SKM-1 (cell line): ENCODE data around the gene KAT7.

ENCODE experiments used
- DNase-seq: peaks from one replicate; lab custom pipeline; 2025; ENCODE audit not compliant: unreplicated experiment; lab: John Stamatoyannopoulos, UW

KAT7 gene

DNA sequence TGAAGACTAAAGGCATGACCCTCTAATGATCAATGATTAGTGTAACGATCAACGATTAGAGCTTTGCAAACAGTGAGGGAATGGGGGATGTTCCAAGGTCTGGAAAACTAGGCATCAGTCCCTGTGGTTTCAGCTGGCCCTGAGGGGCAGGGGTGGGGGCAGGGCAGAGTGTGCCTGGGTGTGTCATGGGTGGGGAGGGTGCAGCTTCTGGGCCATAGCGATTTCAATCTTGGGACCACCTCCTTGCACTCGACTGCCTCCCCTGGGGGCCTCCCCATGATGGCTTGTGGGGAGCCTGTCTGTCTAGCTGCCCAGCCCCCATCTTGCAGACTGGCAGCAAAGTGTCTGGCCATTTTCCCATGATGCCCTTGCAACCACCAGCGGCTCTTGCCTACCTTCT is 51.0 kb downstream of the KAT7 start:
- no peak for DNase-seq

DNA sequence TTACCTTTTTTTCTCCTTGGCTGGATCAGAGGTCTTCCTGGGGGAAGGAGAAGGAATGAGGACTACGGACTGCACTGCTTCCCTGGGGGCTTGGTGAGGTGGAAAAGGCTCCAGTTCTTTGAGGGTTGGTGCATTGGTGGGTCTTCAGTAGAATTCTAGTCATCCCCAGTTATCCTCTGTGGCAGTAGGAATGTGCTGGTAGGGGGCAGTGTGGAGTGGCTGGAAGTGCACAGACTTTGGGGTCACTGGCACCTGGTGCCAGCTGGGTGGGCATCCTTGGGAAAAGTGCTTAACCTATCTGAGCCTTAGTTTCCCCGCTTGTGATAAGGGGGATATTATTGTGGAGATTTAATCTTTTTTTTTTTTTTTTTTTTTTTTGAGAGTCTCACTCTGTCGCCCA is 53.1 kb downstream of the KAT7 start:
- no peak for DNase-seq

DNA sequence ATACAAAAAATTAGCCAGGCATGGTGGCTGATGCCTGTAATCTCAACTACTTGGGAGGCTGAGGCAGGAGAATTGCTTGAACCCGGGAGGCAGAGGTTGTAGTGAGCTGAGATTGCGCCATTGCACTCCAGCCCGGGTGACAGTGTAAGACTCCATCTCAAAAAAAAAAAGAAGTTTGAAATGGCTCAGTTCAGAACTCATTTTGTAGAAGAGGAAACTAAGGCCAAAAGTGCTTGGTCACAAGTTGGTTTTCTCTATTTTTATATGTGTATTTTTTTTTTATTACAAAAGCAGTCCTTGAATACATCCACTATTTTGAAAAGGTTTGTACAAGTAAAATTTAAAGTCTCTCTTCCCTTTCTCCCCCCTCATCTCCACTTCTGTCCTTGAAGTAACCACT is 53.9 kb downstream of the KAT7 start:
- no peak for DNase-seq

DNA sequence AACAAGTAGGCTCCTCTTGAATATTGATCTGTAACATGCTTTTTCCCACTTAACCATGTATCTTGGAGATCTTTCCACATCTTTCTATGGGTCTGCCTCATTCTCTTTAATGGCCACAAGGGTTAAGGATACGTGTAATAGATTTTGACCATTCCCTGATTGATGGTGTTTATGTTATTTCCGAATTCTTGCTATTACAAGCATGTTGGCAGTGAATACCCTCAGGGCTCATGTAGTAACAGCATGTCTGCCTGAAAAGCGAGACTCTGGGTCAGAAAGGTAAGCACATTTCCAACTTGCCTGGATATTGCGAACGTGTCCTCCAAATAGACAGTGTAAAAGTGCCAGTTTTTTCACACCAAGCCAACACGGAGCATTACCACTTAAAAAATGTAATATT is 54.4 kb downstream of the KAT7 start:
- no peak for DNase-seq

DNA sequence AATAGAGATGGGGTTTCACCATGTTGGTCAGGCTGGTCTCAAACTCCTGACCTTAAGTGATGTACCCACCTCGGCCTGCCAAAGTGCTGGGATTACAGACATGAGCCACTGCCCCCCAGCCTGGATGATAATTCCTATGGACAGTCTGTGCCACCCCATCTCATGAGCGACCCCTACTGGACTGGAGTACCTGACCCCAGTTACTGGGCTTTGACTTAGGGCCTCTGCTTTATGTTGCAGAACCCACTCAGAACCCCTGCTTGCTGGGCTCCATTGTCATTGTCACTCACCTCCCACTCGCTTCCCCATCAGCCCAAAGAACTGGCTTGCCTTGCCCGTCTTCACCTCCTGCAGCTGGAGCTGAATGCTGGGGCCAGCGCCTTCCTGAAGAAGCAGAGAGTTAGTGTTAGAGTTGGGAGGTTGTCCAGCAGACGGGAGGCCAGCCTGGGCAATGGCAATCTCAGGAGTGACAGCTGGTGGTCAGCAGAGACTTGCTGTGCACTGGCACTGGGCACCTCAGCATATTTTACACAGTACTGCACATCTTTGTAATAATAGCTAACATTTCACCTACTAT is 55.4 kb downstream of the KAT7 start:
- peak; percentile 19 for DNase-seq

DNA sequence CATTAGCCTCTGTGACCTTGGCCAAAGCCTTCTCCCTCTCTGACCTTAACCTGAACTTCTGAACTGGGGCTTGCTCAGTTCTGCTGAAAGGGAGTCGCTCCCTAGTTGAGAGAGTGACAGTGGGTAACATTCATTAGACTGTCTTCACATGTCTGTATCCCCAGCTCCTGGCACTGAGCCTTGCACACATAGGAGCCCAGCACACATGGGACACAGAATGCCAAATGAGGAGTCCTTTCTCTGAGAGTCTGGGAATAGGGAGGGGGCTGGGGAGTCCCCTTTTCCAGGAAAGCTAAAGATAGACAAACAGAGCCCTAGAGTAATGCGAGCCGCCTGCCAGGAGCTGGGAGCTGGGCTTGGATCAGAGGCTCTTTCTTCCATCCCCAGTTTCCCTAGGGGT is 56.8 kb downstream of the KAT7 start:
- no peak for DNase-seq

DNA sequence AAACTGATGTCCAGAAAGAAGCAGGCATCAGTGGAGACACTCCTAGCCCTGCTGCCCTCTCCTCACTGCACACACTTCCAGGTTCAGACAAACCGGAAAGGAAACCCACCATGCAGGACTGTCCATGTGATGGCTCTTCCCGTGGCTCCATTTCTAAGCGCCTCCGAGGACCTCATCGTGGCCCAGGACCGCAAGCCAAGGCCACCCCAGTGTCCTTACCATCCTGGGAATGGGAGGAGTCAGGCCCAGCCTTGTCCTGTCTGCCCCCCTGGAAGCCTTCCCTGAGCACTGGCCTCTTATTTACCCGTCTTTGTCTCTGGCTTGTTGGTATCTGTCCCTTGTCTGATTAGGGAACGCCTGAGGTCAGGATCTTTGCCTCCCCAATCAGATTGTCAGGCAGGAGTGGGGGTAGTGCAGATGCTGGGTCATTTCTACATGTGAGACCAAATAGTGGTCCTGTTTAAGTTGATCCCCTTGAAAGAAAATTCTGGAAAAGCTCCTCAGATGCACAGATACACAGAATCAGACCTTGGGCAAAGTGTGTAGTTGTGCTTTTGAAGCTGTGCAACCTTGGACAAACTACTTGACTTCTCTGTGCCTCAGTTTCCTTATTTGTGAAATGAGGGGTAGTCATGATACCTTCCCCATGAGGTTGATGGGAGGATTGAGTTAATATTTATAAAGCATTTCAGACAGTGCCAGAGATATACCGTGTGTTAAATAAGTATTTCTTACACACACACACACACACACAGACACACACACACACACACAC is 58.6 kb downstream of the KAT7 start:
- DNase-seq = no peak

DNA sequence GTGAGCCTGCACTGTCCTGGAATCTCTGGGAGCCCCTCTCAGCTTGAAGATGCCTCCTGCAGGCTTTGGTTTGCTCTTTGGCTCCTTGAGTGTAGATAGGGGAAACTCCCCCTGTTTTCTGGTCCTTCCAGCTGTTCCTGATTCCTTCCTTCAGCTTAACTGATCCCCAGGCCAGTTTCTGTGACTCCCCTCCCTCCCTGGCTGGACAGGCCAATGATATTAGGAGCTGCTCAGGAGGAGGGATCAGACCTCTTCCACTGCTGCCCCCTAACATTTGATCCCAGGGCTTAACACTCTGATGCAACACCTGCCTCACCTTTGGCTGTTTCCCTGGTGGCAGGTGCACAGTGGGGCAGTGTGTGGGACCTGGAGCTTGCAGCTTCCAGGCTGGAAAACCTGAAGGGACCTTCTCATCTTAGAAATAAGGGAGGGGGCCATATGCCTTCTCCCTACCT is 59.6 kb downstream of the KAT7 start, which contains the start of gene TAC4:
Gene TAC4, minus strand, starts transcription at position 51 of the 455 bp plus-strand sequence. CDS start 52 bp downstream, outside the sequence.
- DNase-seq = no peak

DNA sequence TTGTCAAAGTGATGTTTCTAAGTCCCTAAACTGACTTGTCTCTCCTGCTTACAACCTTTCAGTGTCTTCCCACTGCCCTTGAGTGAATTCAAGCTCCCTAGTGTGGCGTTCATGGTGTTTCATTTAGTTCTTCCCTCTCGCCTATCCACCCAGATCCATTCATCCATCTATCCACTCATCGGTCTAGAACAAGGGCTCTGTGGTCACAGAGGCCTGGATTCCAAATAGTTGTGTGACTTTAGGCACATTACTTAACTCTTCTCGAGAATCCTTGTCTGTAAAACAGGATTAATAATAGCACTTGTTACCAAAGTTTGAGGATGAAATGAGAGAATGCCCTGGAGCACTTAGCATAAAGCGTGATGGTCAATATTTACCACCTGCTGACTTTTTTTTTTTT is 60.3 kb downstream of the KAT7 start:
- no peak for DNase-seq

DNA sequence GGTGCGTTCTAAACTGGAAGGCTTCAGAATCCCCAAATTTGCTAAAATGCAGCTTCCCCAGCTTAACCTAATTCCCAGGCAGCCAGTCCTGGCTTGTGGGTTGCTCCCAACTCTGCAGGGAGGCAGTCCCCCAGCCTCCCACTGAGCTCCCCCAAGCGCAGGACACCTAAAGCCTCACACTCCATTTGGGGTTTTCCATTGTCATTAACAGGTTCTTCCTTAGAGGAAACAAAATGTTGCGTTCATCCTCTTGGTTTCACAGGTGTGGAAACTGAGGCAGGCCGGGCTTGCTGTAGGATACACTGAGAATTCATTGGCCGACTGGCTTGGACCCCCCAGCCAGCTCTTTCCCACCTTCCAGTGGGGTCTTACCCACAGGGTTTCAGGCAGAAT is 61.7 kb downstream of the KAT7 start:
- no peak for DNase-seq

DNA sequence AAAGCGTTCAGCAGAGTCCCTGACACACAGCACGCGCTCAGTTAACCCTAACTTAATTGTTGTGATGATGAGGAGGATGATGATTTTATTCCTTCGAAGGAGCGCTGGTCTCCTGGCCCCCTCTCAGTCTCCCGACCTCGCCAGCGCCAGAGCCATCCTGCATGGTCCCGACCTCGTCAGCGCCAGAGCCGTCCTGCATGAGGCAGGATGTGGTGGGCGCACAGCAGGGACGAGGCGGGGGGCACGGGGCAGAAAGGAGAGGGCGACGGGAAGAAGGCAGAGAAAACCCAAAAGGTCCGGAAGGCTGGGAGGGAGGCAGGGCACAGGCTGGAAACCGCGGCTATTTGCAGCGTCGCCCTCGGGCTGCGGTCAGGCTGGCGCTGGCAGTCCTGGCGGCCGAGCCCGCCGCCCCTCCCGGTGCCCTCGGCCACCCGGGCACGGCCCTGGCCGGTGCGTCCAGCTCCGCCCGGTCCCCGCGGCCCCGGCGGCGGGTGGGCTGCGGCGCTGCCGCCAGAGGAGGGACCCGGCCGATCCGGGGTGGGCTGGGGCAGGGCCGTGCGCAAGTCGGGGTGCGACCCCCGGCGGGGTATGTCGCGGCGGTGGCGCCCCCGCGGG is 62.4 kb downstream of the KAT7 start:
- no peak for DNase-seq

DNA sequence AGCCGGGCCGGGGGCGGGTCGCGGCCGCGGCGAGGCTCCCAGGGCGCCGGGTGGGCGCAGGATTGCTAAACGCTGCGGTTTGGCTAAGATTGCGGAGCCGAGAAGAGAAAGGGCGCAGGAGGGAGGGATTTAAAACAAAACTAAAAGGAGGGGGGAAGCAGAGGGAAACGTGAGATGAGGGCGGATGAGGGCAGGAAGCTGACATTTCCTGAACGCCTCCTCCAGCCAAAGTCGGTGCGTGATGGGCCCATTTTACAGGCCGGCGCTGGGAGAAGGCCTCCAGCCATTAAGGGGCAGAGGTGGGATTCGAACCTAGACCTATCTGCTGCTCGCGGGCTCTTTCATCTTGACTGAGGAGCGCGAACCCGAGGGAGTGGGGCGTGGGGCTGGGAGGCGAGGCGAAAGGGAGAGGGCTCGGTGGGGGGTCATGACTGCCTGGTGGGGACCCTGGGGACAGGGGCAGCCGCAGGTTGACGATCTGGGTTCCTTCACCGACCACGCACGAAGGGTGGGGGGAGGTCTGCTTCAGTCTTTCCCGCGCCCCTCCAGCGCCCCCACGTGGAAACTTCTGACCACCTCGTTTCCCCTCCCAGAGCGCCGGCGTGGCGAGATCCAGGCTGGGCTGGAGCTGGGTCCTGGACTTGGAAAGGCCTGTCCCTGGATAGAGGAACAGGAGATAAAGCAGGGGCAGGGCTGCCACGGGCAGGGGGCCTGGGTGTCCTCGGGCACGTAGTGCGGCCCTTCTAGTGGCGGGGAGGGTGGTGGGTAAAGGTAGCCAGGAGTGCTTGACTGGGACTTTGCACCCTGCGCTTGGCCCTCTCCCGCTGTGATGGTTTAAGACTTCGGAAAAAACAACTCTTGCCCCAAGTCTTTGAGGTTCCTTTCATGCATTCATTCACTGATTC is 63.2 kb downstream of the KAT7 start:
- DNase-seq = peak; percentile 55

DNA sequence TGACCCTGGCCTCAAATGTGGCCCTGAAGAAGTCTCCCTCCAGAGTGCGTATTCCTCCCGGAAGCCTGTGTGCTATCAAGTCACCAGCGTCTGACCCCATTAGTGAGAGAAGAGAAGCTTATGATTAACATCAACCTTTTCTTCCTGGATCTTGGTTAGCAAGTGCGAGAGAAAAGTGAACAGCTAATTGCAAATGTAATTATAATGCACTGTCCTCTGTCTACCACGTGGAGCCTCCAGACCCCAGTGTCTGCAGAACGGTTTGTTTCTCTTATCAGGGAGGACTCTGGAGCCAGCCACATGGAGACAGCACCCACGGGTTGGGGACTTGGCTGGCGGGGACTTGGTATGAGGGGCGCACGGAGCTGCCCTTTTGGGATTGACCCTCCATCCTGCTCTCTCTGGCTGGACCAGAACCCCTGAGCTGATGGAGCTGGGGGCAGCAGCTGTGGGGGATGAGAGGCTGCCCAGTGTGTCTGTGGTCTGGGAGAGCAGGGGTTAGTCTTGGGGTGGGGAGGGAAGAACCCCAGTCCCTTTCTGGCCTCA is 65.1 kb downstream of the KAT7 start:
- DNase-seq = no peak

DNA sequence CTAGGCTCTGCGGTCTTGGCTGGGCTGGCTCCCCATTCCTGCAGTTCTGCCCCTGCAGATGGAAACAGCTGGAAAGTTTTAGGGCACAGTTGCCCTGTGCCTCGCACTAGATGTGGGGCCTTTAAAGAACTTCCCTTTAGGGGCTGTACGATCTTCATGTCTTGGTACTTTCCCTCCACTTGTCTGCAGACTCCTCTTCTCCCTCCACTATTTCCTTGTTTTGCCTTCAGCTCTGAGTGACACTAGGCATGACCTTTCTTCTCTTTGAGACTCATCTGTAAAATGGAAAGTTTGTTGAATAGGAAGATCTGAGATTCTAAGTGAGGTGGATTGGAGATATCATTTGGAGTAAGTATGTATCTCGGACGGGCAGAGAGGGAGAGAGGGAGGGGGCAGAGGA is 65.6 kb downstream of the KAT7 start:
- no peak for DNase-seq

DNA sequence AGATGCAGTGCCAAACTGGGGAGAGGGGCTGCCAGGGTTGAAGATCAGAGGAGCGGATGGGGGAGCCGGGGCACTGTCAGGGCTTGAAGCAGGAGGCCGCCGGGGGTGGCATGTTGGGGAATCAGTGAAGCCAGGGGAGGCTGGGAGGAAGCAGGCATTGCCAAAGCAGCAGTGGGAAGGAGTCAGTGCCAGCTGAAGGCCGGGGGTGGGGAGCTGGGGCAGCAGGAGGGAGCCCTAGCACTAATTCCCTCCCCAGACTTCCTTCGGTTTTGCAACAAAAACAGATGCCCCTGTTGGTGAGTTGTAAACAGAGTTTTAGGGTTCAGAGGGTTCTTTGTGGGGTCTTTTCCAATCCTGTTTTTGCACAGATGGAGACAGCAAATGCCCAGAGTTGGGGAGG is 70.3 kb downstream of the KAT7 start:
- DNase-seq = no peak

DNA sequence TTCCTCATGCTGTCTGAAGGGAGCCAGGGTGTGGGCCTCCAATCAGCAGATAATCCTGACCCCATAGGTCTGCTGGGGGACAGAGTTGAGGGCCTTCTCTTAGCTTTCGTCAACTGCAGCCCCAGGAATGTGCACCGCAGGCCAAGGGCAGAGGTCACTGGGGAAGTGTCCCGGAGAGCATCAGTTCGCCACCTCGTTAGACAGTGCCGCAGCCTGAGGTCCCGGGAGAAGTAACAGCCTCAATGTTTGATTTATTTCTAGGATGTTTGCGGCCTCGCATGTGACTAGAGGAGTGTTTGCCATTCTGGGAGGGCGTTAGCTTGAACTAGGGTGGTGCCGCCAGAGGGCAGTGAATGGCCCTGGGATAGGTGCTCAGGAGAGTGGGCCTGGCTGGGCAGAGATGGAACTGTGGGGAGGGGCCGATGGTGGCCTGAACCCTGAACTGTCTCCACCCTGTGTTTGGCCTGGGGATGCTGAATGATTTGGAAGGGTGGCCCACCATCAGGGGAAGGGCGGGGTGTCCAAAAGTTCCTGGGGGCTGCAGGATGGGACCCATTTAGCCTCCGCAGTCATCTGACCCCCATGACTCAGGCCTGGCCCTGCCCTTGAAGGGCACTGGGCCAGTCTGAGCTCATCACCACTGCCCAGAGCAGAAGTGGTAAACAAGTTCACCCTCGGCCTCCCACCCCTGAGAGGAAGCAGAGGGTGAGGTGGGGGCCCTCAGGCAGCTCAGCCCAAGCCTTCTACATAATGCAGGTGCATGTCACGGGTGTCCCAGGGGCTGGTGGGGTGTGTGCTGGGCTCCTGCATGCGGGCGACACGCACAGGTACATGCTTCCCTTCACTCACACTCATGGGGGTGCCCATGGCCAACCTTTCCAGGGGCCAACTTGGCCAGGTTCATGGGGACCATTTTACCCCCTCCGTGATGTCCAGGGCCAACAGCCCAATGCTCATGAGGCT is 71.8 kb downstream of the KAT7 start:
- no peak for DNase-seq

DNA sequence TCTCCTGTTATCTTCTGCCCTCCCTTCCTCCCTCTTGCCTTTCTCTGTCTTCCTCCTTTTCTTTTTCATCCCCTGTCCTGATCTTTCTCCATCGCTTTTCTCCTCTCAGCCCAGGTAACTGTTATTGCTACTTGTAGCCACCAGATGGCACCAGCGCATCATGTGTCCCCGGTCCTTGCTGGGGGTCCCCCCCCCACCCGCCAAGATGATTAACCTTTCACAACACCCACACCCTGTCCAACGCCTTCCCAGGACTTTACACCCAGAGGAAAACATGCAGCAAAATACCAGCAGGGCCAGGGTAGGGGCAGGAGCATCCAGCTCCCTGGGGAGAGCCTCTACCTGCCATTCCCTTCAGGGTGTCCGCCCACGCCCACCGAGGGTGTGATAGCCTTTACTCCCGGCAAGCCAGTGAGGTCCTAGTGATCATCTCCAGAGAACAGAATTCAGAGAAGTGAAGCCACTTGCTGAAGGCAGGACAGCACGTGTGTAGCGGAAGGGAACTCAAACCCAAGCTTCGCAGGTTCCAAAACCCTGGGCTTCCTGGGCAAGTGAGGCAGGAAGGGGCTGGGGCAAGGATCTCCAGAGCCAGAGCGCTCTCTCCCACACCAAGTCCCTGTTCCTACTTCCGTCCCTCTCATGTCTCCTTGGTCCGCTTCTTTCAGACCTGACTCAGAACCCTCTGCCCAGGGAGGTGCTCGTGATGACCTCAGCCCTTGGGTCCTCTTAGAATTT is 72.8 kb downstream of the KAT7 start:
- no peak for DNase-seq

DNA sequence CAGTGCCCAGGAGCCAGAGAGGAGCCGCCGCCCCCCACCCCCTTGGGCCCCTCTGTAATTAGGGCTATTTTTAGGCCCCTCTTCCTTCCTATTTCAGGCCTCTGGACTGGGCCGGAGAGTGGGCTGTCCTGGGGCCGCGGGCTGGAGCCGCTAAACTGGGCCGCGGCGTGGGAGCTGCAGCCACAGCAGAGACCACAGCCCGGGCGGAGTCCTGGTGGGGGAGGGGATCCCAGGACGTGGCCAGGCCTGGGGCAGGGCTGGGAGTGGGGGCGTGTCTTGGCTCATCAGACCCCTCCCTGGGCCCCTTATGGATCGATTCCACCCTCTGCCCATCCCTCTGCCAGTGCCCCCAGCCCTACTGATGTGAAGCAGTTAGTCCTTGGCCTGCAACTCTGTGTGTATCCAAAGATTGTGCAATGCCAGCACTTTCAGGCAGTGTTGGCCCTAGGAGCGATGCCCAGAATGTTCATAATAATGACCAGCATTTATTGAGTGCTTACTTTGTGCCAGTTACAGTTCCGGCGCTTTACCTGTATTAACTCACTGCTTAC is 74.4 kb downstream of the KAT7 start:
- no peak for DNase-seq

DNA sequence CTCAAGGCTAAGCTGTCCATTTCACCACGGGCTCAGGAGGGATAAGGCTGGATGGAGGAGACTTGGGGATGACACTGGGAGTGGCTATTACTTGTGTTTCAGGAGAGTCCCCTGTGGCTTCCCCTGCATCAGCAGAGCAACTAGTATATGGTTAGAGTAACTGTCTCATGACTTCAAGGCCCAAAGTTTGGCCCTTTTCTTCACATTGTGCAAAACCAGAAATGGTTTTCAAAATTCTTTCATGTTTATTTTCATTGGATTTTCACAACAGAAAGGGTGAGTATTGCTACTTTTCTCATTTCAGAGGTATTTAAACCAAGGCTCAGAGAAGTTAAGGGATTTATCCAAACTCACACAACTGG is 77.5 kb downstream of the KAT7 start:
- no peak for DNase-seq
